ENCODE data around the gene ADCY10. TPM values are rescaled to one million over a fixed set of nuclear protein-coding genes. Genes with fewer than 3 reads are reported as not detected.

ADCY10 gene
- total and polyA plus RNA-seq, 7 donors = 0.14 to 0.92 (median 0.28) TPM; not detected in 2

GRCh38 chr1:167927046-167927754, 13.3 kb upstream of the ADCY10 start:
- Histone ChIP-seq H3K27ac (no peak overlapping the region), H3K27me3 (no peaks in the 10 kb centered on the region), H3K36me3 (no peaks in the 10 kb centered on the region), H3K4me1 (peaks cover 0 to 13% (median 11%) of the 10 kb centered on the region in 4 donors), H3K4me3 (no peak overlapping the region), H3K9me3 (no peaks in the 10 kb centered on the region)
- no peak for DNase-seq
- TF ChIP-seq POLR2A (IDR thresholded peaks at IDR 0.05) = no peak
- no peak for TF ChIP-seq EP300 (IDR thresholded peaks at IDR 0.05)
- no peak for TF ChIP-seq CTCF (IDR thresholded peaks at IDR 0.05)
- TF ChIP-seq POLR2AphosphoS5 (IDR thresholded peaks at IDR 0.05) = no peak
- 19 to 64% methylated on average over 4 of the region's 4 CpGs for WGBS, 2 donors
- intact Hi-C loops (cut with DNase I) = no loop called here

- DNase-seq = no peak
- TF ChIP-seq CTCF (IDR thresholded peaks at IDR 0.05) = no peak
- TF ChIP-seq POLR2A (IDR thresholded peaks at IDR 0.05) = no peak
- TF ChIP-seq POLR2AphosphoS5 (IDR thresholded peaks at IDR 0.05) = no peak
- no peak for TF ChIP-seq EP300 (IDR thresholded peaks at IDR 0.05)
- H3K27ac ChIP-seq = no peak overlapping the region
- H3K36me3 ChIP-seq = no peaks in the 10 kb centered on the region
- no peak overlapping the region for H3K4me3 ChIP-seq
- WGBS, 2 donors = 19 to 75% methylated on average over 6 of the region's 6 CpGs
- H3K9me3 ChIP-seq = no peaks in the 10 kb centered on the region
- peaks cover 0 to 18% (median 13%) of the 10 kb centered on the region in 4 donors for H3K4me1 ChIP-seq
- H3K27me3 ChIP-seq = no peaks in the 10 kb centered on the region
- intact Hi-C loops (cut with DNase I) = no loop called here
These were observed 12.6 kb upstream of the ADCY10 start for GRCh38 chr1:167926486-167926997.

DNA sequence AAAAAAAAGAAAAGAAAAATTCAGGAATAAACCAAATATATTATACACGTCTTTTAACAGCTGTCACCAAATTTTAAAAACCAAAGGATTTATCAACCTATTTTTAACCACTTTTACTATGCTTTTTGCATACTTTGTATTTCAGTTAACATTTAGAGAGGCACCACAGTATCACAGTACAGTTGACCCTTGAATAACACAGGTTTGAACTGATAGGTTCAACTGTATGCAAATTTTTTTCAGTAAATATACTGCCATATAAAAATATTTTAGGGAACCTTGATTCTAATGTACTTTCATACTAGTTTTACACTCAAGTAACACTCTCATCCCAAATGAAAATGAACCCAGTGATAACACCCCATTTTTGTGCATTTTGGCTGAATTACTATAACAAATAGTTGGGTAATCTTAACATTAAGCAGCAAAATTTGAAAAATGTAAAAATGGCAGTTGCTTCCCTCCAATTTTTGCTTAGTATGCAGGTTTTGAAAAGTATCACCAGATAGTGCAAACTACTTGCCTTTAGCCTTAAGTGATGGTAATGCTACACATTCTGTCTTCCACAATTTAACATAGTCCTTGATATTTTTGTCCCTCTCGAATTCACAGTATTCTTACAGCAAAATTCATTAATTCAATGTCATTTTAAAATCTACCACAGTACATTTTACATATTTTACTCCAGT, 10.8 kb upstream of the ADCY10 start:
- H3K36me3 ChIP-seq = no peaks in the 10 kb centered on the region
- DNase-seq = no peak
- H3K27ac ChIP-seq = no peak overlapping the region
- intact Hi-C loops (cut with DNase I) = no loop called here
- no peaks in the 10 kb centered on the region for H3K27me3 ChIP-seq
- 89% methylated on average over 2 of the region's 2 CpGs for WGBS, 2 donors
- no peak overlapping the region for H3K4me3 ChIP-seq
- TF ChIP-seq POLR2A (IDR thresholded peaks at IDR 0.05) (no peak), POLR2AphosphoS5 (IDR thresholded peaks at IDR 0.05) (no peak), EP300 (IDR thresholded peaks at IDR 0.05) (no peak), CTCF (IDR thresholded peaks at IDR 0.05) (no peak)
- H3K9me3 ChIP-seq = no peaks in the 10 kb centered on the region
- peaks cover 0 to 18% (median 12%) of the 10 kb centered on the region in 4 donors for H3K4me1 ChIP-seq

- TF ChIP-seq POLR2AphosphoS5 (IDR thresholded peaks at IDR 0.05) (no peak), POLR2A (IDR thresholded peaks at IDR 0.05) (no peak), EP300 (IDR thresholded peaks at IDR 0.05) (no peak), CTCF (IDR thresholded peaks at IDR 0.05) (no peak)
- peaks cover 0 to 18% (median 12%) of the 10 kb centered on the region in 4 donors for H3K4me1 ChIP-seq
- H3K27ac ChIP-seq = no peak overlapping the region
- intact Hi-C loops (cut with DNase I) = no loop called here
- no peaks in the 10 kb centered on the region for H3K36me3 ChIP-seq
- WGBS, 2 donors = 94 to 96% methylated on average over 2 of the region's 2 CpGs
- H3K4me3 ChIP-seq = no peak overlapping the region
- no peaks in the 10 kb centered on the region for H3K27me3 ChIP-seq
- no peak for DNase-seq
- no peaks in the 10 kb centered on the region for H3K9me3 ChIP-seq
These were observed 10.2 kb upstream of the ADCY10 start for GRCh38 chr1:167924102-167924501.

Data from sigmoid colon (tissue), 7 donors.